AG09319 (cell line): ENCODE results near the gene SASH1.

Source experiments
- DNase-seq: peaks from one replicate; pipeline ENCODE4 v3.0.0-alpha.2; 2010; ENCODE audit warnings: low read depth; ENCODE audit errors: extremely low read depth
- TF ChIP-seq, protein P1 (sequence below): IDR thresholded peaks from 2 replicates; pipeline ENCODE4 v1.5.1; 2011; ENCODE audit warnings: low read depth, mild to moderate bottlenecking, inconsistent platforms, low read length, moderate library complexity

SASH1 gene

DNA sequence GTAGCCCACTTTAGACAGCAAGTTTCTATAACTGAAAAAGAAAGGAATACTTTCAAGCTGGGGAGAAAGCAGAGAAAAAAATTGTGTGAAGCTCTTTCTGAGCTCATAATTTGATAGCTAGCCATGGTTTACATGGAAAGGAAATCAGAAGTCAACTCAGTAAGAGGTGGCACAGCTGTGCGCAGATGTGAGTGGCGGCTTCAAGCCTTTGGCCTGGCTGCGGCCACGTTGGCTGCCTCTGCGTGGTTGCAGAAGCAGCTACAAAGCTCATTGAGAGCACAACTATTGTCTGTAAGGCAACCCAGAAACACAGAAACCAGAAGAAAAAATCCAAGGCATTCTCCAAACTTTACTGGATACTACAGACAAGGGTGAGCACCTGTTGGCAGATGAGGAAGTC, 136.9 kb downstream of the SASH1 start:
- DNase-seq, result no peak
- TF ChIP-seq, protein P1, sequence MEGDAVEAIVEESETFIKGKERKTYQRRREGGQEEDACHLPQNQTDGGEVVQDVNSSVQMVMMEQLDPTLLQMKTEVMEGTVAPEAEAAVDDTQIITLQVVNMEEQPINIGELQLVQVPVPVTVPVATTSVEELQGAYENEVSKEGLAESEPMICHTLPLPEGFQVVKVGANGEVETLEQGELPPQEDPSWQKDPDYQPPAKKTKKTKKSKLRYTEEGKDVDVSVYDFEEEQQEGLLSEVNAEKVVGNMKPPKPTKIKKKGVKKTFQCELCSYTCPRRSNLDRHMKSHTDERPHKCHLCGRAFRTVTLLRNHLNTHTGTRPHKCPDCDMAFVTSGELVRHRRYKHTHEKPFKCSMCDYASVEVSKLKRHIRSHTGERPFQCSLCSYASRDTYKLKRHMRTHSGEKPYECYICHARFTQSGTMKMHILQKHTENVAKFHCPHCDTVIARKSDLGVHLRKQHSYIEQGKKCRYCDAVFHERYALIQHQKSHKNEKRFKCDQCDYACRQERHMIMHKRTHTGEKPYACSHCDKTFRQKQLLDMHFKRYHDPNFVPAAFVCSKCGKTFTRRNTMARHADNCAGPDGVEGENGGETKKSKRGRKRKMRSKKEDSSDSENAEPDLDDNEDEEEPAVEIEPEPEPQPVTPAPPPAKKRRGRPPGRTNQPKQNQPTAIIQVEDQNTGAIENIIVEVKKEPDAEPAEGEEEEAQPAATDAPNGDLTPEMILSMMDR, result no peak

DNA sequence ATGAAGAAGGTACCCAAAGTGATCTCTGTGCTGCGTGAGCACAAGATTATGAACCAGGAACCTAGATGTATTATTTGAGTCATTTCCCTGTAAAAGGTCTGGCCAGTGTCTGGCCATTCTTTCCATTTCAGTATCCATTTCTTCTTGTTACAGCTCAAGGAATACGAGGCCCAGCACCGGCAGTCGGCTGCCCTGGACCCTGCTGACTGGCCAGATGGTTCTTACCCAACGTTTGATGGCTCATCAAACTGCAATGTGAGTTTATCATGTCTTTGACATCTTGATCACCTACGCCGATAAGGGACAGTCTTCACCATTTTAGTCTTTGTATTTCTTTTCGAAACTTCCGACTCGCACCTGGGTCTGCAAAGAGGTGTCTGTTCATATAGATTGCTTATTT, 144.8 kb downstream of the SASH1 start:
- DNase-seq, result no peak
- TF ChIP-seq, protein P1, result no peak

DNA sequence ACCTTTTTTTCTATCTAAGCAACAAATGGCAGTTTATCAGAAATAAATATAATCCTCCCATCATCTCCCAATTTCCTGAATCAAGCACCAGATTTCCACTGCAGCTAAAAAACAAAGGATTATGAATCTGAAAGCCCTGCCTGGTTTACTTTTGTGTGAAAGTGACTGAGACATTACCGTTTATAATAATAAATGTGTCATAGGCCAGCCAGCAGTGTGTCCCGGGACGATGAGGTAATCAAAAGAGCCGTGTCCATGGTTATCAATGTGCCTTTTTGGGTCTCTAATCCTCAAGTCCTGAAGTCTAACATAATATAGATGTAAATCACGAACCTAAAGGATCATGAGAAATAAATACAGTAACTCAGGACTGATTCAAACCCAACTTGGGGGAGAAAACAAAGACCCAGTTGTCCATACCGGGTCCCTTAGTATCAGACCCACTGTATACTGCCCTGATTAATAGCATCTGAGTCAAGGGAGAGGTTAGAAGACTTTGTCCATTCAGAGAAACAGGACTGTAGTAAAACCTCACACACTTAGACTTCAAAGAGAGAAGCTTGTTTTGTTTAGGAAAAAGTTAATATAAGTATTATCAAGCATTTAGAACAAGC, 149.1 kb downstream of the SASH1 start:
- DNase-seq, result no peak
- TF ChIP-seq, protein P1, result no peak

DNA sequence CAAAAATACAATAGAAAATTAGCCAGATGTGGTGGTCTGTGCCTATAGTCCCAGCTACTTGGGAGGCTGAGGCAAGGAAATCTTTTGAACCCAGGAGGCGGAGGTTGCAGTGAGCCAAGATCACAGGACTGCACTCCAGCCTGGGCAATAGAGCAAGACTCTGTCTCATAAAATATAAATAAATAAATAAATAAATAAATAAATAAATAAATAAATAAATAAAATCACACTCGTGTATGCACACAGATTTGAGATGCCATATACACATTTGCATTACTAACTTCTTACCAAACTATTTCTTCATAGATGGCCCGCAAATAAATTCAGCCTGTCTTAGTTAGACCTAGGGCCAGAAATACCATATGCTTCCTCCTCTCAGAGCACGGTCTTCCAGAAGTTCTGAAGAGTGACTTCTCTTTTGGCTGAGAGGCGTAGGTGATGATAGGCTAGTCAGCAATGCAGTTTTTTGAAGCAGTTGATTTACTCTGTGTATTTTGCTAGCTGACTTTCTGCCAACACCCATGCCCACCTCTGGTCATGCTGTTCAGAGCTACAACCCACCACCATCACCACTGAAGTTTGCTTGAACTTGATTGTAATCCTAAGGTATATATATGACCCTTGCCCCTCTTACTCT, 150.1 kb downstream of the SASH1 start:
- DNase-seq, result no peak
- TF ChIP-seq, protein P1, result no peak

DNA sequence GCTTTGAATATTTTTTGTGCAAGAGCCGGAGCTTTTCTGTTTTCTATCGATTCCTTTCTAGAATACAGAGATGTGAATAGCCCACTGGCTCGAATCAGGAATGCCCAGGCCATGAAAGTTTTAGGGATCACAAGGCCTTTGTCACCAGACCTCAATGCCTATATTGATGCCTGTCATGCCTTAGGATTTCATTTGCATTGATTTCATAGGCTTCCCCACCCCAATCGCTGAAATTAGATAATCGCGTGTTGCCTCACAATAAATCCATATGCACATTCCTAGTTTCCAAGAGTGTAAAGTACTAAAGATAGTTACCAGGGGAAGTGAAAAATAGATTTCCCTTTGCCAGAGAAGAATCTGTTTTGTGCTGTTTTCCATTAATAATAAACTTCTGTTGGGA, 150.8 kb downstream of the SASH1 start:
- TF ChIP-seq, protein P1, result no peak
- no peak for DNase-seq

DNA sequence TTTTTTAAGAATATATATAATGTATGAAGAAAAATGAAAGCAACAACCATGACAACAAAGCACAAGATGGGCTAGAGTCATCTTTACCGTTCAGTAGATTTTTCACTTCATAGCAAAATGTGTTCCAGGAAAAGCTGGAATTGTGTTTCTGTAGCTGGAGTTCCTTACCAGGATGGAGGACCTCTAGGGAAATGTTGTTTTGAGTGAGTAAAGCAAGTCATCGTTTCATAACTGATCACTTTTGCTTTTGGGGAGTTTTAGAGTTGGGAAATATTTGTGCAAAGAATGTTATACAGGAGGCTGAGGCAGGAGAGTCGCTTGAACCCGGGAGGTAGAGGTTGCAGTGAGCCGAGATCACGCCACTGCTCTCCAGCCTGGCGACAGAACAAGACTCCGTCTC, 151.6 kb downstream of the SASH1 start:
- DNase-seq, result no peak
- TF ChIP-seq, protein P1, result no peak

DNA sequence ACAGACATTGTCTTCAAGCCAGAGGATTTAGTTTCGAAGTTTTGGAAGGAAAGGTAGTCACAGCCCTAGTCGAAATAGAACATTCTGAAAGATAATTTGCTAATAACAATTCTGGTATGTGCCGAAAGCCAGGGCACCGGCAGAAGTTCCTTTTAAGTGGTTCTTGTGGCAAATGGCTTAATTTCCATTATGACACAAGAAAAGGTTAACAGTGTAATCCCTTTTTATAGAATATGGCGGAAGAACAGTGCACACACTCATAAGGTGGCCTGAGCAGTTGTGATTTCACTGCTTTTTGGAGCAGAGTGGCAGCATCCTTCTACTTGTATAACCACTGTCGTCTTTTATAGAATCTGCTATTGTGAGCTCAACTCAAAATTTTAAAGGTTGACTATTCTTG, 152.4 kb downstream of the SASH1 start:
- TF ChIP-seq, protein P1, result no peak
- no peak for DNase-seq
